ENCODE results near the gene RNF144B. TPM values are rescaled to one million over a fixed set of nuclear protein-coding genes. Genes with fewer than 3 reads are reported as not detected.
"Not testable (repeated sequence)": the region's sequence is repeated elsewhere in the genome, so short reads cannot be mapped to it uniquely, and the experiment has no call there.

RNF144B gene
- polyA plus RNA-seq, 3 donors: 15.9 to 25.2 (median 16.5) TPM

- no peak for DNase-seq
Measured at GRCh38 chr6:18436341-18436740, 49.2 kb downstream of the RNF144B start.

GRCh38 chr6:18439581-18439980 lies 52.4 kb downstream of the RNF144B start:
- no peak for DNase-seq

- no peak for DNase-seq
Measured at GRCh38 chr6:18441251-18441979, 54.3 kb downstream of the RNF144B start.

- DNase-seq: no peak
Measured at GRCh38 chr6:18444111-18444510, 57.0 kb downstream of the RNF144B start.

- no peak for DNase-seq
Measured at GRCh38 chr6:18445228-18445627, 58.1 kb downstream of the RNF144B start.

- no peak for DNase-seq
Measured at GRCh38 chr6:18446771-18447170, 59.6 kb downstream of the RNF144B start.

GRCh38 chr6:18447552-18447951 lies 60.4 kb downstream of the RNF144B start:
- DNase-seq: no peak

GRCh38 chr6:18451756-18452155 lies 64.6 kb downstream of the RNF144B start:
- no peak for DNase-seq

- no peak for DNase-seq
Measured at GRCh38 chr6:18454446-18454845, 67.3 kb downstream of the RNF144B start.

GRCh38 chr6:18457065-18457737 lies 70.1 kb downstream of the RNF144B start:
- DNase-seq: no peak

- DNase-seq: not testable (repeated sequence)
Measured at GRCh38 chr6:18458086-18458485, 70.9 kb downstream of the RNF144B start.

- DNase-seq: no peak
Measured at GRCh38 chr6:18463429-18463828, 76.3 kb downstream of the RNF144B start.

GRCh38 chr6:18464176-18464575 lies 77.0 kb downstream of the RNF144B start:
- DNase-seq: no peak

GRCh38 chr6:18465410-18466154 lies 78.4 kb downstream of the RNF144B start:
- DNase-seq: no peak

GRCh38 chr6:18467741-18468502 lies 80.8 kb downstream of the RNF144B start:
- DNase-seq: no peak

- DNase-seq: no peak
Measured at GRCh38 chr6:18468503-18468843, 81.3 kb downstream of the RNF144B start.

GRCh38 chr6:18469536-18469935 lies 82.4 kb downstream of the RNF144B start:
- no peak for DNase-seq

GRCh38 chr6:18471232-18471964 lies 84.2 kb downstream of the RNF144B start:
- no peak for DNase-seq

- no peak for DNase-seq
Measured at GRCh38 chr6:18472941-18473340, 85.8 kb downstream of the RNF144B start.

GRCh38 chr6:18473755-18474154 lies 86.6 kb downstream of the RNF144B start:
- DNase-seq: no peak

- DNase-seq: peak; percentile 76
Measured at GRCh38 chr6:18477301-18477941, 90.3 kb downstream of the RNF144B start.

Data from renal pelvis (tissue), 4 donors.